Measurements from ENCODE around the gene SDC1.

- TF ChIP-seq ELF1 (IDR thresholded peaks at IDR 0.05), result no peak
- TF ChIP-seq FOXM1 (IDR thresholded peaks at IDR 0.05; ENCODE audit: low read depth), result no peak
- no peak for TF ChIP-seq TAF1 (IDR thresholded peaks at IDR 0.05; ENCODE audit: borderline replicate concordance, low read depth, low read length)
- TF ChIP-seq, protein P1, sequence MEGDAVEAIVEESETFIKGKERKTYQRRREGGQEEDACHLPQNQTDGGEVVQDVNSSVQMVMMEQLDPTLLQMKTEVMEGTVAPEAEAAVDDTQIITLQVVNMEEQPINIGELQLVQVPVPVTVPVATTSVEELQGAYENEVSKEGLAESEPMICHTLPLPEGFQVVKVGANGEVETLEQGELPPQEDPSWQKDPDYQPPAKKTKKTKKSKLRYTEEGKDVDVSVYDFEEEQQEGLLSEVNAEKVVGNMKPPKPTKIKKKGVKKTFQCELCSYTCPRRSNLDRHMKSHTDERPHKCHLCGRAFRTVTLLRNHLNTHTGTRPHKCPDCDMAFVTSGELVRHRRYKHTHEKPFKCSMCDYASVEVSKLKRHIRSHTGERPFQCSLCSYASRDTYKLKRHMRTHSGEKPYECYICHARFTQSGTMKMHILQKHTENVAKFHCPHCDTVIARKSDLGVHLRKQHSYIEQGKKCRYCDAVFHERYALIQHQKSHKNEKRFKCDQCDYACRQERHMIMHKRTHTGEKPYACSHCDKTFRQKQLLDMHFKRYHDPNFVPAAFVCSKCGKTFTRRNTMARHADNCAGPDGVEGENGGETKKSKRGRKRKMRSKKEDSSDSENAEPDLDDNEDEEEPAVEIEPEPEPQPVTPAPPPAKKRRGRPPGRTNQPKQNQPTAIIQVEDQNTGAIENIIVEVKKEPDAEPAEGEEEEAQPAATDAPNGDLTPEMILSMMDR (IDR thresholded peaks at IDR 0.05), result peak; percentile 34; the same call in 1 of the 2 replicates
- TF ChIP-seq, protein P2, sequence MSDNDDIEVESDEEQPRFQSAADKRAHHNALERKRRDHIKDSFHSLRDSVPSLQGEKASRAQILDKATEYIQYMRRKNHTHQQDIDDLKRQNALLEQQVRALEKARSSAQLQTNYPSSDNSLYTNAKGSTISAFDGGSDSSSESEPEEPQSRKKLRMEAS (IDR thresholded peaks at IDR 0.05; ENCODE audit: low read depth), result no peak
- no peak for TF ChIP-seq MXI1 (IDR thresholded peaks at IDR 0.05; ENCODE audit: low read depth, low read length)
- no peak for TF ChIP-seq IRF3 (IDR thresholded peaks at IDR 0.05; ENCODE audit: low read depth, low read length)
Observed at GRCh38 chr2:20241973-20242726, 17.2 kb upstream of the SDC1 start.
